HepG2 (cell line): ENCODE results near the gene SULT1C4. TPM values are rescaled to one million over a fixed set of nuclear protein-coding genes. Genes with fewer than 3 reads are reported as not detected.
A peak's percentile ranks its signal among the peaks of the same experiment; 100 is the strongest.

ENCODE experiments used
- CBFB ChIP-seq: sonication (generic); formaldehyde crosslinking; IDR thresholded peaks from 2 replicates; pipeline ENCODE4 v1.4.0; 2020; ENCODE audit warnings: missing genetic modification reagents
- MEF2D ChIP-seq: sonication (generic); formaldehyde crosslinking; IDR thresholded peaks from 2 replicates; pipeline ENCODE4 v1.5.1; 2020; ENCODE audit warnings: mild to moderate bottlenecking, missing genetic modification reagents
- MNT ChIP-seq: fragments of 450-650 bp; IDR thresholded peaks from 2 replicates; pipeline ENCODE4 v1.6.1; 2016
- MTA3 ChIP-seq: sonication (generic); formaldehyde crosslinking; IDR thresholded peaks from 2 replicates; pipeline ENCODE4 v1.4.0; 2020; ENCODE audit warnings: missing genetic modification reagents
- NFYB ChIP-seq: sonication (generic); formaldehyde crosslinking; IDR thresholded peaks from 2 replicates; pipeline ENCODE4 v1.4.0; 2020; ENCODE audit warnings: missing genetic modification reagents
- RAD21 ChIP-seq: fragments of 450-650 bp; formaldehyde crosslinking; IDR thresholded peaks from 2 replicates; pipeline ENCODE4 v1.5.0; 2020; ENCODE audit warnings: mild to moderate bottlenecking
- SP2 ChIP-seq: sonication (generic); formaldehyde crosslinking; IDR thresholded peaks from 2 replicates; pipeline ENCODE4 v1.5.1; 2020; ENCODE audit warnings: mild to moderate bottlenecking, missing genetic modification reagents
- TEAD3 ChIP-seq: optimal IDR thresholded peaks from 2 replicates; pipeline ENCODE3; 2016; ENCODE audit warnings: borderline replicate concordance
- USF2 ChIP-seq, 2 experiments: sonication (generic) in 1 of 2; formaldehyde crosslinking in 1 of 2; IDR thresholded peaks; 2 replicates each; pipeline versions ENCODE4 v1.5.1 to v1.6.1; 2011 to 2020; ENCODE audit warnings: borderline replicate concordance in 1 of 2, low read depth in 1 of 2, low read length in 1 of 2, mild to moderate bottlenecking in 1 of 2, missing genetic modification reagents in 1 of 2, moderate library complexity in 1 of 2
- WIZ ChIP-seq: sonication (generic); formaldehyde crosslinking; IDR thresholded peaks from 2 replicates; pipeline ENCODE4 v1.5.1; 2020; ENCODE audit warnings: mild to moderate bottlenecking, missing genetic modification reagents
- ZBTB26 ChIP-seq: IDR thresholded peaks from 2 replicates; pipeline ENCODE4 v1.6.1; 2016; ENCODE audit warnings: missing compliant biosample characterization, missing genetic modification reagents, borderline replicate concordance
- ZBTB7A ChIP-seq: sonication (generic); formaldehyde crosslinking; IDR thresholded peaks from 2 replicates; pipeline ENCODE4 v1.8.0; 2022; ENCODE audit warnings: mild to moderate bottlenecking, missing genetic modification reagents
- ZFX ChIP-seq: sonication (generic); formaldehyde crosslinking; IDR thresholded peaks from 2 replicates; pipeline ENCODE4 v1.4.0; 2020; ENCODE audit warnings: mild to moderate bottlenecking, low read depth, missing genetic modification reagents, moderate library complexity
- ZNF18 ChIP-seq: sonication (generic); formaldehyde crosslinking; IDR thresholded peaks from 2 replicates; pipeline ENCODE4 v1.8.0; 2022; ENCODE audit warnings: mild to moderate bottlenecking, missing genetic modification reagents; ENCODE audit not compliant: insufficient replicate concordance
- ZNF264 ChIP-seq: sonication (generic); formaldehyde crosslinking; IDR thresholded peaks from 2 replicates; pipeline ENCODE4 v1.4.0; 2020; ENCODE audit warnings: missing genetic modification reagents
- ZNF432 ChIP-seq: sonication (generic); formaldehyde crosslinking; IDR thresholded peaks from 2 replicates; pipeline ENCODE4 v1.5.0; 2020; ENCODE audit warnings: missing genetic modification reagents, mild to moderate bottlenecking, borderline replicate concordance
- ZNF678 ChIP-seq: sonication (generic); formaldehyde crosslinking; IDR thresholded peaks from 2 replicates; pipeline ENCODE4 v1.4.0; 2020; ENCODE audit warnings: mild to moderate bottlenecking, missing genetic modification reagents
- ZNF768 ChIP-seq: sonication (generic); formaldehyde crosslinking; IDR thresholded peaks from 2 replicates; pipeline ENCODE4 v1.4.0; 2020; ENCODE audit warnings: missing genetic modification reagents
- polyA plus RNA-seq, 8 experiments: library from polyadenylated mRNA; depleted of rRNA in 3 of 8; stranded (reverse) in 7 of 8; unstranded in 1 of 8; fragments of >200 nt; fragmentation: Illumina TruSeq in 4 of 8; extraction: Trizol in 4 of 8; gene quantifications; 2 replicates each; pipeline versions ENCODE4 v1.2.1 to v1.2.3, GENCODE V29; 2011 to 2016; ENCODE audit warnings: low read depth in 4 of 8, missing spikeins in 1 of 8, mixed read lengths in 1 of 8; ENCODE audit not compliant: insufficient read depth in 1 of 8
- total RNA-seq, 5 experiments: library from RNA; depleted of rRNA; stranded (reverse); fragments of >200 nt; fragmentation: Illumina TruSeq; extraction: Trizol; gene quantifications; 2 replicates each; pipeline ENCODE4 v1.2.3, GENCODE V29; 2016; ENCODE audit warnings: low read depth in 1 of 5
- TF ChIP-seq, protein P1 (sequence below): sonication (generic); formaldehyde crosslinking; IDR thresholded peaks from 2 replicates; pipeline ENCODE4 v1.4.0; 2020; ENCODE audit warnings: missing genetic modification reagents

SULT1C4 gene
- total and polyA plus RNA-seq, 2 of the 13 experiments (the other 11 are each of a cell fraction or from before 2014, with no cell fraction given): 1.3 to 8.6 TPM

- TF ChIP-seq MTA3 (CRISPR knock-in tag) (no peak), MNT (no peak), ZNF678 (CRISPR knock-in tag) (no peak), USF2 (IDR thresholded peaks at IDR 0.05; ENCODE audit: low read depth, low read length) (no peak), USF2 (CRISPR knock-in tag; IDR thresholded peaks at IDR 0.05; ENCODE audit: borderline replicate concordance) (no peak), MEF2D (CRISPR knock-in tag) (peak; percentile 66; the same call in 1 of the 2 replicates), ZBTB26 (no peak), ZFX (peak; percentile 82), ZNF432 (CRISPR knock-in tag) (no peak), RAD21 (CRISPR knock-in tag) (no peak), CBFB (CRISPR knock-in tag) (no peak), ZNF18 (CRISPR knock-in tag) (no peak), ZNF264 (CRISPR knock-in tag) (no peak), NFYB (no peak), WIZ (CRISPR knock-in tag) (no peak), TEAD3 (peak; percentile 6), SP2 (CRISPR knock-in tag) (no peak), ZNF768 (CRISPR knock-in tag) (no peak), ZBTB7A (CRISPR knock-in tag) (peak; percentile 95)
- TF ChIP-seq, protein P1, sequence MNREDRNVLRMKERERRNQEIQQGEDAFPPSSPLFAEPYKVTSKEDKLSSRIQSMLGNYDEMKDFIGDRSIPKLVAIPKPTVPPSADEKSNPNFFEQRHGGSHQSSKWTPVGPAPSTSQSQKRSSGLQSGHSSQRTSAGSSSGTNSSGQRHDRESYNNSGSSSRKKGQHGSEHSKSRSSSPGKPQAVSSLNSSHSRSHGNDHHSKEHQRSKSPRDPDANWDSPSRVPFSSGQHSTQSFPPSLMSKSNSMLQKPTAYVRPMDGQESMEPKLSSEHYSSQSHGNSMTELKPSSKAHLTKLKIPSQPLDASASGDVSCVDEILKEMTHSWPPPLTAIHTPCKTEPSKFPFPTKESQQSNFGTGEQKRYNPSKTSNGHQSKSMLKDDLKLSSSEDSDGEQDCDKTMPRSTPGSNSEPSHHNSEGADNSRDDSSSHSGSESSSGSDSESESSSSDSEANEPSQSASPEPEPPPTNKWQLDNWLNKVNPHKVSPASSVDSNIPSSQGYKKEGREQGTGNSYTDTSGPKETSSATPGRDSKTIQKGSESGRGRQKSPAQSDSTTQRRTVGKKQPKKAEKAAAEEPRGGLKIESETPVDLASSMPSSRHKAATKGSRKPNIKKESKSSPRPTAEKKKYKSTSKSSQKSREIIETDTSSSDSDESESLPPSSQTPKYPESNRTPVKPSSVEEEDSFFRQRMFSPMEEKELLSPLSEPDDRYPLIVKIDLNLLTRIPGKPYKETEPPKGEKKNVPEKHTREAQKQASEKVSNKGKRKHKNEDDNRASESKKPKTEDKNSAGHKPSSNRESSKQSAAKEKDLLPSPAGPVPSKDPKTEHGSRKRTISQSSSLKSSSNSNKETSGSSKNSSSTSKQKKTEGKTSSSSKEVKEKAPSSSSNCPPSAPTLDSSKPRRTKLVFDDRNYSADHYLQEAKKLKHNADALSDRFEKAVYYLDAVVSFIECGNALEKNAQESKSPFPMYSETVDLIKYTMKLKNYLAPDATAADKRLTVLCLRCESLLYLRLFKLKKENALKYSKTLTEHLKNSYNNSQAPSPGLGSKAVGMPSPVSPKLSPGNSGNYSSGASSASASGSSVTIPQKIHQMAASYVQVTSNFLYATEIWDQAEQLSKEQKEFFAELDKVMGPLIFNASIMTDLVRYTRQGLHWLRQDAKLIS (CRISPR knock-in tag): no peak
Observed at GRCh38 chr2:108377815-108378630, at the start of gene SULT1C4 (continued).
